GM19025 (cell line): ENCODE results near the gene KRTAP5-7.
"Not testable (repeated sequence)": the region's sequence is repeated elsewhere in the genome, so short reads cannot be mapped to it uniquely, and the experiment has no call there.

Experiments used
- ATAC-seq: cut with Tn5 transposase; IDR thresholded peaks from one replicate; pipeline ENCODE4 v1.9.1; 2021; ENCODE audit warnings: mild to moderate bottlenecking, low read depth, moderate library complexity; ENCODE audit not compliant: unreplicated experiment

The KRTAP5-7 gene

DNA sequence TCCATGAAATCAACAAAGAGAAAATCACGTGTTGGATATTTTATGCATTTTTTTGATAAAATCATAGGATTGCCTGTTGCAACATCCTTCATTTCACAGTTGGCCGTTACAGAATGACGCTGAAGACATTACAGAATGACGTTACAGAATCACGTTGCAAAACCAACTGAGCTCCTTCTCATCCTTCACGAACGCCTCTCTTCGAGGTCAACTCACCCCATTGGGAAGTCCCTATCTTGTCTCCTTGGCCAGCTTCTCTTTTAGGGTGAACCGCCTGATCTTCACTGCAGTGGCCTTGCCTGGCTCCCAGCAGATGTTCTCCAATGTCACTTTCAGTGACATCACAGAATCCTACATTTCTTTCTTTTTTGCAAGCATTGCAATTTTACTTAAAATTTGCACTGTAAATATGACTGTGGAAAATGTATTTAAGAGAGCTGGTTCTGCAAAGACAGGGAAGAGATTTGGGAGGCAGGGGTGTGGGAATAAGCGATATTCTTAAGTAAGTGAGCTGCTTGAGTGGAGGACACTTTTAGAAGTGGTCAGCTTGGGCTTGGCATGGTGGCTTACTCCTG is 5.1 kb downstream of the KRTAP5-7 start:
- ATAC-seq, result no peak

DNA sequence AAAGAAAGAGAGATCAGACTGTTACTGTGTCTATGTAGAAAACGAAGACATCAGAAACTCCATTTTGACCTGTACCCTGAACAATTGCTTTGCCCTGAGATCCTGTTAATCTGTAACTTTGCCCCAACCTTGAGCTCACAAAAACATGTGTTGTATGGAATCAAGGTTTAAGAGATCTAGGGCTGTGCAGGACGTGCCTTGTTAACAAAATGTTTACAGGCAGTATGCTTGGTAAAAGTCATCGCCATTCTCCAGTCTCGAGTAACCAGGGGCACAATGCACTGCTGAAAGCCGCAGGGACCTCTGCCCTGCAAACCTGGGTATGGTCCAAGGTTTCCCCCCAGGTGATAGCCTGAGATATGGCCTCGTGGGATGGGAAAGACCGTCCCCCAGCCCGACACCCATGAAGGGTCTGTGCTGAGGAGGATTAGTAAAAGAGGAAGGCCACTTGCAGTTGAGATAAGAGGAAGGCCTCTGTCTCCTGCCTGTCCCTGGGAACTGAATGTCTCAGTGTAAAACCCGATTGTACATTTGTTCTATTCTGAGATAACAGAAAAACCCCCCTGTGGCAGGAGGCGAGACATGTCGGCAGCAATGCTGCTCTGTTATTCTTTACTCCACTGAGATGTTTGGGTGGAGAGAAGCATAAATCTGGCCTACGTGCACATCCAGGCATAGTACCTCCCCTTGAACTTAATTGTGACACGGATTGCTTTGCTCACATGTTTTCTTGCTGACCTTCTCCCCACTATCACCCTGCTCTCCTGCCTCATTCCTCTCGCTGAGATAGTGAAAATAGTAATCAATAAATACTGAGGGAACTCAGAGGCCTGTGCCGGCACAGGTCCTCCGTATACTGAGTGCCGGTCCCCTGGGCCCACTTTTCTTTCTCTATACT is 7.9 kb downstream of the KRTAP5-7 start:
- not testable (repeated sequence) for ATAC-seq

DNA sequence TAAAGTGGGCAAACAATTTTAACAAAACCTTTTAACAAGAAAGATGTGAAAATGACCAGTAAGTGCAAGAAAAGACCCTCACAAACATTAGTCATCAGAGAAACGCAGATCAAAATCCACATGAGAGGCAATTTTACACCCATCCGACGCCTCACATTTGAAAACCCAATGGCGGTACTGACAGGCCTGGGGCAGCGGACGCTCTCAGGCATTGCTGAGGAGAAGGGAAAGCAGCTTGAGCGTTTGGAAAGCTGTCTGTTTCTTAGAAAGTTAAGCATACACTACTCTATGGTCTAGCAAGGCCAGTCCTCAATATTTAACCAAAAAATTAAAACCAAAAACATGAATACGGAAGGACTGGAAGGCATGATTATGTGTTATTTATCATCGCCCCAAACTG is 8.8 kb downstream of the KRTAP5-7 start:
- no peak for ATAC-seq

DNA sequence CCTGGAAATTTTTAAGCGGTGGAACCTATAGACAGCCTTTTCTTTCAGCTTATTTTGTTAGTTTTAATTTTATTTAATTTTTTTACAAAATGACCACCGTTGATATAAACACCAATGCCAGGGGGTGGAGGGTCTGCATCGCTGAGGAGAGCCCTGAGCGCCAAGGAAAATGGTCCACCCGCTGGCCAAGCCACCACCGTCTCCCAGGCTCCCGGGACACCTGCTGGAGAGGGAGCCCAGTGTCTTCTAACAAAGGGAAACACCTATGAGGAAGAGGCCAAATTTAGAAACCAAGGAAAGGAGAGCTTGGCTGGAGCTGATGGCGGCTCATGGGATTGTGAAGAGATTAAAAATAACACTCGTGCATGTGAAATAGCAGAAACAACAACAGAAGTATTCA is 10.5 kb downstream of the KRTAP5-7 start:
- ATAC-seq, result no peak

DNA sequence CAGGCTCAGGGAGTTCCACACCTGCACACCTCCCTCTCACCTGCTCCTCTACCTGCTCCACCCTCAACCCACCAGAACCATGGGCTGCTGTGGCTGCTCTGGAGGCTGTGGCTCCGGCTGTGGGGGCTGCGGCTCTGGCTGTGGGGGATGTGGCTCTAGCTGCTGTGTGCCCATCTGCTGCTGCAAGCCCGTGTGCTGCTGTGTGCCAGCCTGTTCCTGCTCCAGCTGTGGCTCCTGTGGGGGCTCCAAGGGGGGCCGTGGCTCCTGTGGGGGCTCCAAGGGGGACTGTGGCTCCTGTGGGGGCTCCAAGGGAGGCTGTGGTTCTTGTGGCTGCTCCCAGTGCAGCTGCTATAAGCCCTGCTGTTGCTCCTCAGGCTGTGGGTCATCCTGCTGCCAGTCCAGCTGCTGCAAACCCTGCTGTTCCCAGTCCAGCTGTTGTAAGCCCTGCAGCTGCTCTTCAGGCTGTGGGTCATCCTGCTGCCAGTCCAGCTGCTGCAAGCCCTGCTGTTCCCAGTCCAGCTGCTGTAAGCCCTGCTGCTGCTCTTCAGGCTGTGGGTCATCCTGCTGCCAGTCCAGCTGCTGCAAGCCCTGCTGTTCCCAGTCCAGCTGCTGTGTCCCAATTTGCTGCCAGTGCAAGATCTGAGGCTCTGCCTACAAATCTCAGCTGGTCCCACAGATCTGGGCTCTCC is 11.1 kb downstream of the KRTAP5-7 start, which contains the start of gene KRTAP5-8:
TSS of gene KRTAP5-8 (plus strand) at position 49 of the 689 bp plus-strand sequence. CDS start at position 80, 31 bp downstream.
- not testable (repeated sequence) for ATAC-seq

DNA sequence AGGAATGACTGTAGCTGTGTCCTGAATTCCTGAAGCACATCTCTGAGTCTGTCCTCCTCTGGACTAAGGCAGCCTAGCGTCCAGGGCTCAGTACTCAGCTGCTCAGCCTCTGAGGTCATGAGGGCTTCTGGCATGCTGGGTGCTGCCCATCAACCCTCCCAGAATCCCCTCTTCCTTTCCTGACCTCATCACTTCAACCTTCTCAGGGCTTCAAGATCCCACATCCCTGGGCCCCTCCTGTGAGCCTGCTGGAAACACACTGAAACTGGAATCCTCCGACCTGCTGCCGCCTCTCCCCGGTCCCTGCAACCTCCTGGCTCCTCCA is 11.6 kb downstream of the KRTAP5-7 start:
- ATAC-seq, result no peak

DNA sequence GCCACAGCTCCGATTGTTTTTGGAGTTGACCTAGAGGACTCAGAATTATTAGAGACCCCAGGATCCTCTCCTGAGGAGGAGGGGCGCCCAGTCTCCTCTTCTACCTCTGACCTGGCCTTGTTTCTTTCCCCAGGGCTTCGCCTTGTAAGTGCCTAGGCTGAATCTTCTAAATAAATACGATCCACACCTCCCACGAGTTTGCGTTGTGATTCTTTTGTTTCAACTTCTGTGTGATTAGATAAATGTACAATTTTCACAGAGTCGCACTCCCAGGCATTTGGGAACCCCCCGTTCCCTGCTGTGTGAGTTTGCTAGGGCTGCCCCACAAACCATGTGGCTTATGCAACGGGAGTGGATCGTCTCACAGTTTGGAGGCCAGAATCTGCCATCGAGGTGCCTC is 11.9 kb downstream of the KRTAP5-7 start:
- ATAC-seq, result no peak

DNA sequence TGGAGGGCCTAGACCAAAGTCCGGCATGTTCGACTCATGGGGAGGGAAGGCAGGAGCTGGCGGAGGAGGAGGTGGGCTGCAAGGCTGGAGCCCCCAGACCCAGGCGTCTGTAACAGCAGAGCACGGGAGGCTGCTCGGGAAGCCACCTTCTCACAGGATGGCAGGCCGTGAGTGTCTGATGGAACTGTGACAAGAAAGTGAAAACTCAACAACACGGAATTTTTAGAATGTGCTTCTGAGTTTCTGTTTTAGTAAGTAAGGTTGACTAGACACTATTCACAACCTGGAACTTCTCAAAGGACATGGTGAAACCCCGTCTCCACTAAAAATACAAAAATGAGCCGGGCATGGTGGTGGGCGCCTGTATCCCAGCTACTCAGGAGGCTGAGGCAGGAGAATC is 12.9 kb downstream of the KRTAP5-7 start:
- not testable (repeated sequence) for ATAC-seq

DNA sequence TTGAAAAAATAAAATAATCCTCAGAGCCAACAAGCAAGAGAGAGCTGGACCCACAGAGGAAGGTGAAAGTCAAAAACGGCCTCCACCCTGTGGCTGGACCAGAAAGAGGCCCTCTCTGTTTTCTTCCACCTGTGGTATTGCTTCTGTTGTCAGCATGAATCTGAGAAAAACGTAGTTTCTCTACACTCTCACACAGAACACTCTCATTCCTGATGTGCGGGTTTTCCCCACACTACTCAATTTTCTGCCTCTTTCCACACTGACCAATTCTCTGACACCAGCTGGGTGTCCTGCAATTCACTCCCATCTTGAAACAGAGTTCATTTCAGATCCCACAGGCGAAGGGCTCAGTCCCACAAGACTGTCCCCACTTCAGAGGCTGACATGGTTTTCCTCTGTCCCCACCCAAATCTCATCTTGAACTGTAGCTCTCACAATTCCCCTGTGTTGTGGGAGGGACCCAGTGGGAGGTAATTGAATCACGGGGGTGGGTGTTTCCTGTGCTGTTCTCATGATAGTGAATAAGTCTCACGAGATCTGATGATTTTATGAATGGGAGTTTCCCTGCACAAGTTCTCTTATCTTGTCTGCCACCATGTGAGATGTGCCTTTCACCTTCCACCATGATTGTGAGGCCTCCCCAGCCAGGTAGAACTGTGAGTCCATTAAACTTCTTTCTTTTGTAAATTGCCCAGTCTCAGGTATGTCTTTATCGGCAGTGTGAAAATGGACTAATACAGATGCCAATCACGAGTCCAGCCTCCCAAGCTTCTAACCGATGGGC is 13.6 kb downstream of the KRTAP5-7 start:
- not testable (repeated sequence) for ATAC-seq

DNA sequence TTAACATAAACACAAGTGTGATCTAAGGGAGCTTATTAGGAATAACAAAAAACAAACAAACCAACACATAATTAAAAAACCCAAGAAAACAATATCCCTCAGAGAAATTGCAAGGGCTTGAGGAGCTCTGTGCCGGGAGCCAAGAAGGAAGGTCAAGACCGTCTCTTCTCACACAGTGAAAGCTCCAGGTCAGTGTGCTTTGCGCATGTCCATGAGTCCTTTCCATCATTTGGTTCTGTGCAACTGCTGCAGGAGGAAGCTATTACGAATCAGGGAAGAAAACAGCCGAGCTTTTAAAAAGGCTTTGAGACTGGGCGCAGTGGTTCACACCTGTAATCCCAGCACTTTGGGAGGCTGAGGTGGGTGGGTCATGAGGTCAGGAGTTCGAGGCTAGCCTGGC is 15.3 kb downstream of the KRTAP5-7 start:
- no peak for ATAC-seq

DNA sequence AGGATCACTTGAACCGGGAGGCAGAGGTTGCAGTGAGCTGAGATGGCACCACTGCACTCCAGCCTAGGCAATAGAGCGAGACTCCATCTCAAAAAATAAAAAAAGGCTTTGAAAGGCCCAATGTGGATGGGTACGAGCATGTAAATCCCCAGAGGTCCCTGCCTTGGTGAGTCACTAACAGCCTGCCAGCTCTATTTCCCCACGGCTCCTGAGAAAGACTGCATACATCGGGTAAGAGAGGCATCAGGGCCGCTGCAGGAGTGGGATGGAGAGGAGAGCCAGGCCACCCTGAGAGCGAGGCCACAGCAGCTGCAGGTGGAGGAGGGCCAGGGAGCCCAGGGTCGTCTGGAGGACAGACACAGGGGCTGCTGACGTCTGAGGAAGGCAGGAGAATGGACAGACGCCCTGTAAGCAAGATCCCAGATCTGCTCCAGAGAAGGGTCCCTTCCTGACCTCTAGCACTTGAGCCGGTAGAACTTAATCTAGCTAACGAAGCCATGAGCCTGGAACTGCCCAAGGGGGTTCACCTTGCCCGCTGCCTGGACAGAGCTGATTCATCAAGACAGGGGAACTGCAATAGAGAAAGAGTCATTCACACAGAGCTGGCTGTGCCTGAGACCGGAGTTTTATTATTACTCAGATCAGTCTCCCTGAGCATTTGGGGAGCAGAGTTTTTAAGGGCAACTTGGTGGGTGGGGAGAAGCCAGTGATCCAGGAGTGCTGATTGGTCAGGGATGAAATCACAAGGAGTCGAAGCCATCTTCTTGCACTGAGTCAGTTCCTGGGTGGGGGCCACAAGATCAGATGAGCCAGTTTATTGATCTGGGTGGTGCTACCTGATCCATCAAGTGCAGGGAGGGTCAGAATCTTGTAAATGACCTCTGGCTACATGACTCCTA is 16.1 kb downstream of the KRTAP5-7 start:
- ATAC-seq, result no peak

DNA sequence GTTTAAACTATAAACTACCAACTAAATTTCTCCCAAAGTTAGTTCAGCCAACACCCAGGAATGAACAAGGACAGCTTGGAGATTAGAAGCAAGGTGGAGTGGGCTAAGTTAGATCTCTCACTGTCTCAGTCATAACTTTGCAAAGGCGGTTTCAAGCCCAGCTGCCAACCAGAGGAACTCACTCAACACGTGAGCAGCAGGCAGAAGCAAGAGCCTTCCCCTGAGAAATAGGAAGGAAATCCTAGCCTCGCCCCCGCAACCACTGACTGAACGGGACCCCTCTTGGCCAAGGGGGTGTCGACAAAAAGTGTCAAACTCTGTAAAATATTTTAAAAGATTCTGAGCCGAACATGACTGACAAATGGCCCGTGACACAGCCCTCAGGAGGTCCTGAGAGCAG is 16.8 kb downstream of the KRTAP5-7 start:
- no peak for ATAC-seq

DNA sequence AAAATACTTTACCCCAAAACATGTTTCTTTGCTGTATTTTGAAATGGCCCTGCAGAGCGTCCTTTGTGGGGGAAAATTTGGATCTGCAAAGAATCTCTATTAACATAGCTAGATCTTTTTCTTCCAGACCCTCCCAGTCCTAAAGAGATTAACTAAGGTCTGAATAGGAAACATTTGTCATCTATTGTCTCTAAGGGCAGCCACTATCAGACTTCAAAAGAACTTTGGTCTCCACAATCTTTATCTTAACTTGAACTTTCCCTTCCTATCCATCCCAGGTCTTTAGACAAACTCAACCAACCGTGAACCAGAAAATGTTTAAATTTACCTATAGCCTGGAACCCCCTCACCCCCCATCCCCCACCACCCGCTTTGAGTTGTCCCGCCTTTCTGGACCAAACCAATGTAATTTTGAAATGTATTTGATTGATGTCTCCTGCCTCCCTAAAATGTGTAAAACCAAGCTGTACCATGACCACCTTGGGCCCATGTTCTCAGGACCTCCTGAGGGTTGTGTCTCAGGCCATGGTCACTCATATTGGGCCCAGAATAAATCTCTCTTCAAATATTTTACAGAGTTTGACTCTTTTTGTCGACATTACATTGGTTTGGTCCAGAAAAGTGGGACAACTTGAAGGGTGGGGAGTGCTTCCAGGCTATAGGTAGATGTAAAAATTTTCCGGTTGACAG is 17.6 kb downstream of the KRTAP5-7 start:
- ATAC-seq, result no peak

DNA sequence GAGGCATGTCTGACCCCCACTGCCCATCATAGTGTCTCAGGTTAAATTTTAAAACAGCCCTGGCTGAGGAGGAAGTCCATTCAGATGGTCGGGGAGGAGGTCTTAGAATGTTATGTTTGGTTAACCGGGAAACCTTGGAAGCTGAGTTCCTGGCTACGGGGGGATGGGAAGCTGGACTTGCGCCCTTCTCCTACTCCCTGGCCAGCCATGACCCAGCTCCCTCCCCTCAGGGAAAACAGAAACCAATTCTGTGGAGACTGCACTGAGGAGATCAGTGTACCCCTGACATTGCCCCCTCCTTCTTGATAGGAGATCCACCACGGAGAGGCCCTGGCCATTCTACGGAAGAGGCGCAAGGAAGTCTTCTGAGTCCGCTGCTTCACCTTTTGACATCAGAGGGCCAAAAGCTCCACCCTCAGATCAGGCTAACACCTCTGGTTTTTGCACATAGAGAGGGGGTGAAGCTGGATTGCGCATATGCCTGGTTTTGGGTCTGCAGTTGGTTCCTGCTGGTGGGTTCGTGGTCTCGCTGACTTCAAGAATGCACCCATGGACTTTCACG is 18.4 kb downstream of the KRTAP5-7 start:
- ATAC-seq, result no peak

DNA sequence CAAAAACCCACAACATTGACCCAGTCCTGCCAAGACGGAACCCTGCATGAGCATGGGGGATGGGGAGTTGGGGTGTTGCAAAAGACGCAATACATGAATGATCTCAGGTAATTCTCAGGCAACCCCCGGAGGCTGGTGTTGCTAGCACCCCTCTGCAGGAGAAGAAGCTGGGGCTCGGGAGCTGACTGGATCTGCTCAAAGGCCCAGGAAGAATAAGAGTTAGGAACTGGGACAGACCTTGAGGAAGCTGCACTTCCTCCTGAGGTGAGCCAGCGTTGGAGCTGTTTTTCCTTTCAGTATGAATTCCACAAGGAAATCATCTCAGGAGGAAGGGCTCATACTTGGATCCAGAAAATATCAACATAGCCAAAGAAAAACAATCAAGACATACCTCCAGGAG is 21.1 kb downstream of the KRTAP5-7 start, which contains the start of gene KRTAP5-9:
TSS of gene KRTAP5-9 (plus strand) at position 301 of the 400 bp plus-strand sequence. CDS start 238 bp downstream, outside the sequence.
- no peak for ATAC-seq

DNA sequence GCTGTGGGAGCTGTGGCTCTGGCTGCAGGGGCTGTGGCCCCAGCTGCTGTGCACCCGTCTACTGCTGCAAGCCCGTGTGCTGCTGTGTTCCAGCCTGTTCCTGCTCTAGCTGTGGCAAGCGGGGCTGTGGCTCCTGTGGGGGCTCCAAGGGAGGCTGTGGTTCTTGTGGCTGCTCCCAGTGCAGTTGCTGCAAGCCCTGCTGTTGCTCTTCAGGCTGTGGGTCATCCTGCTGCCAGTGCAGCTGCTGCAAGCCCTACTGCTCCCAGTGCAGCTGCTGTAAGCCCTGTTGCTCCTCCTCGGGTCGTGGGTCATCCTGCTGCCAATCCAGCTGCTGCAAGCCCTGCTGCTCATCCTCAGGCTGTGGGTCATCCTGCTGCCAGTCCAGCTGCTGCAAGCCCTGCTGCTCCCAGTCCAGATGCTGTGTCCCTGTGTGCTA is 21.7 kb downstream of the KRTAP5-7 start:
- ATAC-seq, result no peak

DNA sequence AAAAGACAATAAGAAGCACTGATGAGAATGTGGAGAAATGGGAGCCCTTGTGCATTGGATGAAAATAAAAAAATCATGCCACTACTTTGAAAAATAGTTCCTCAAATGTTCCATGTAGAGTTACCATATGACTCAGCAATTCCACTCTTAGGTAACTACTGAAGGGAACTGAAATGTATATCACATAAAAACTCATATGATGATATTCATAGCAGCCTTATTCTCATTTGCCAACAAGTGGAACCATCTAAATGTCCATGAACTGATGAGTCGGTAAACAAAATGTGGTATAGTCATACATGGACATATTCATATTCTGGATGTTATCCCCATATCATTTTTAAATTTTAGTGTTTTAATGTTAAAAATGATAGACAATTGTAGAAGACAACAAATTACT is 24.6 kb downstream of the KRTAP5-7 start:
- ATAC-seq, result no peak

DNA sequence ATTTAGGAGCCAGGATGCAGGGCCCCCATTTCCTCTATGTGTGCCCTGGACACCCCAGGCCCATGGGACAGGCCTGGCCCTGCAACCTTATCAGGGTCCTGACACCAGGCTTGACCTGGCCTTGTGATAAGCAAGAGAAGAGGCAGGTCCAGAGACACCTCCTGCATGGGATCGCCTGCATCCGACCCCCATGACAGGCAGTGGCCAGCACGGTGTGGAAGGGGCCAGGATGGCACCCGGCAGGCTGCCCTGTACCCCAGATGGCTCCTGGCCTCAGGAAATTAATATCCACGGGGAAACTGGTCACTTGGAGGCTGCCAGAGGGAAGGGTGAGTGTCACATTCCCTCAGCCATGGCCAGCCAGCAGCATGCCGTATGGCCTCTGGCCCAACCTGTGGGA is 27.9 kb downstream of the KRTAP5-7 start:
- ATAC-seq, result no peak

DNA sequence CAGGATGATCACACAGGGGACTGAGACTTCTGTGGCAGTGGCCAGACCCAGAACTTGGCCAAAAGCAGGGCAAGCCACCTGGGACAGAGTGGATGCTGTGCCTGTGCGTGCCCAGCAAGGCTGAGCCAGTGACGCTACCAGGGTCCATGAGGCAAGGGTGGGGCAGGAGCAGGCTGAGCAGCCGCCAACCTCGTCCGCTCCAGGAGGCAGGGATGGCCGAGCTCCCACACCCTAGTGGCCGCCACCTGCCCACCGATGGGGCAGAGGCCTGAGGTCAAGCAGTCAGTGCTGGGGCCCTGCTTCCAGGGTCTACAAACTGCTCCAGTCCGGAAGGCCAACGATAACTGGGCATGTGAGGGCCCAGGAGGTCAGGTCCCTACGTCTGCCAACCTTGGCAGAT is 28.4 kb downstream of the KRTAP5-7 start:
- ATAC-seq, result no peak
